ENCODE measurements around the gene GABRA5.

The GABRA5 gene

GRCh38 chr15:26874774-26875475 lies 8.1 kb downstream of the GABRA5 start:
- DNase-seq (ENCODE audit: low read depth) = no peak
- no peak for TF ChIP-seq CTCF (conservative IDR thresholded peaks at IDR 0.05; ENCODE audit: control insufficient read depth, insufficient read depth, low read depth, low read length)
- H3K4me3 ChIP-seq (ENCODE audit: control insufficient read depth, low read depth, low read length) = no peak overlapping the region

GRCh38 chr15:26875476-26875850 lies 8.6 kb downstream of the GABRA5 start:
- no peak for TF ChIP-seq CTCF (conservative IDR thresholded peaks at IDR 0.05; ENCODE audit: control insufficient read depth, insufficient read depth, low read depth, low read length)
- H3K4me3 ChIP-seq (ENCODE audit: control insufficient read depth, low read depth, low read length) = no peak overlapping the region
- no peak for DNase-seq (ENCODE audit: low read depth)

- H3K4me3 ChIP-seq (ENCODE audit: control insufficient read depth, low read depth, low read length) = no peak overlapping the region
- no peak for DNase-seq (ENCODE audit: low read depth)
- TF ChIP-seq CTCF (conservative IDR thresholded peaks at IDR 0.05; ENCODE audit: control insufficient read depth, insufficient read depth, low read depth, low read length) = no peak
Observed at GRCh38 chr15:26877831-26878230, 11.0 kb downstream of the GABRA5 start.

GRCh38 chr15:26879706-26880105 lies 12.8 kb downstream of the GABRA5 start:
- no peak for DNase-seq (ENCODE audit: low read depth)
- no peak for TF ChIP-seq CTCF (conservative IDR thresholded peaks at IDR 0.05; ENCODE audit: control insufficient read depth, insufficient read depth, low read depth, low read length)
- H3K4me3 ChIP-seq (ENCODE audit: control insufficient read depth, low read depth, low read length) = no peak overlapping the region

- no peak for DNase-seq (ENCODE audit: low read depth)
- H3K4me3 ChIP-seq (ENCODE audit: control insufficient read depth, low read depth, low read length) = no peak overlapping the region
- no peak for TF ChIP-seq CTCF (conservative IDR thresholded peaks at IDR 0.05; ENCODE audit: control insufficient read depth, insufficient read depth, low read depth, low read length)
Observed at GRCh38 chr15:26882112-26882511, 15.2 kb downstream of the GABRA5 start.

GRCh38 chr15:26882616-26883365 lies 15.9 kb downstream of the GABRA5 start:
- no peak for TF ChIP-seq CTCF (conservative IDR thresholded peaks at IDR 0.05; ENCODE audit: control insufficient read depth, insufficient read depth, low read depth, low read length)
- DNase-seq (ENCODE audit: low read depth) = no peak

More at GRCh38 chr15:26882616-26883365, 15.9 kb downstream of the GABRA5 start:
- no peak overlapping the region for H3K4me3 ChIP-seq (ENCODE audit: control insufficient read depth, low read depth, low read length)

Measured in fibroblast of mammary gland (primary cell).